Aorta (tissue), 5 donors: ENCODE results near the gene LYZL1. TPM values are rescaled to one million over a fixed set of nuclear protein-coding genes. Genes with fewer than 3 reads are reported as not detected.
"Not testable (repeated sequence)": the region's sequence is repeated elsewhere in the genome, so short reads cannot be mapped to it uniquely, and the experiment has no call there.

Source experiments
- ATAC-seq: fragments of 200-7000 bp; cut with Tn5 transposase; one replicate; pipeline ENCODE4 v1.9.1; 2022; ENCODE audit warnings: moderate library complexity; ENCODE audit not compliant: low FRiP score
- DNase-seq, 2 donors: peaks; one replicate each; pipeline ENCODE4 v3.0.0-alpha.2; 2020
- H3K27ac ChIP-seq, 2 donors: one replicate each; pipeline ENCODE4 v1.5.1; 2013; ENCODE audit warnings: low read length in 2 of 2, mild to moderate bottlenecking in 2 of 2, moderate library complexity in 2 of 2, control low read depth in 1 of 2, inconsistent platforms in 1 of 2, low read depth in 1 of 2
- H3K27me3 ChIP-seq, 2 donors: one replicate each; pipeline ENCODE4 v1.6.1; 2013; ENCODE audit warnings: control low read depth in 1 of 2, low read length in 1 of 2, mild to moderate bottlenecking in 1 of 2, moderate library complexity in 1 of 2; ENCODE audit not compliant: insufficient read depth in 2 of 2, control insufficient read depth in 1 of 2
- H3K36me3 ChIP-seq, 2 donors: one replicate each; pipeline ENCODE4 v1.6.1; 2013; ENCODE audit warnings: control low read depth in 1 of 2, low read length in 1 of 2, mild to moderate bottlenecking in 1 of 2; ENCODE audit not compliant: insufficient read depth in 2 of 2, control insufficient read depth in 1 of 2
- H3K4me1 ChIP-seq, 2 donors: one replicate each; pipeline ENCODE4 v1.6.1; 2013; ENCODE audit warnings: low read length in 2 of 2, control low read depth in 1 of 2, mild to moderate bottlenecking in 1 of 2, moderate library complexity in 1 of 2; ENCODE audit not compliant: insufficient read depth in 2 of 2, control insufficient read depth in 1 of 2
- H3K4me3 ChIP-seq, 2 donors: one replicate each; pipeline ENCODE4 v1.5.1; 2013; ENCODE audit warnings: low read length in 2 of 2, control low read depth in 1 of 2, mild to moderate bottlenecking in 1 of 2
- H3K9me3 ChIP-seq: one replicate; pipeline ENCODE4 v1.6.1; 2013; ENCODE audit warnings: mild to moderate bottlenecking, low read length; ENCODE audit not compliant: control insufficient read depth
- WGBS, 2 donors: extraction: QIAGEN DNeasy Blood & Tissue Kit; methylation state at CpG; one replicate each; pipeline ENCODE4 v1.1.7; 2013; 5-methylcytosine and 5-hydroxymethylcytosine counted together
- intact Hi-C, 2 donors: fragments of 100-400 bp; cut with DNase I; formaldehyde crosslinking; loops; one replicate each; pipeline versions ENCODE4 v1.14.2 to v1.15.0; 2022
- polyA plus RNA-seq, 2 donors: library from polyadenylated mRNA; stranded (reverse); fragments of 200-250 nt; gene quantifications; one replicate each; pipeline ENCODE4 v1.2.3, GENCODE V29; 2013
- total RNA-seq, 2 donors: library from RNA; stranded (reverse); fragmentation: NEBNext Ultra II Directional; extraction: Animal tissue kit (Norgen Biotek cat#: 25700); gene quantifications; one replicate each; pipeline ENCODE4 v1.2.1, GENCODE V29; 2021
- donor health status: healthy with polysubstance abuse.
- donor health status: Bipolar disorder and iron deficiency.
- donor health status: DM: no; HTN: no; CAD: no.
- donor health status: DM: no; HTN: no; CAD: no.
- donor health status: DM: yes; HTN: yes; CAD: no.

LYZL1 gene
- total and polyA plus RNA-seq, 4 donors, result not detected

DNA sequence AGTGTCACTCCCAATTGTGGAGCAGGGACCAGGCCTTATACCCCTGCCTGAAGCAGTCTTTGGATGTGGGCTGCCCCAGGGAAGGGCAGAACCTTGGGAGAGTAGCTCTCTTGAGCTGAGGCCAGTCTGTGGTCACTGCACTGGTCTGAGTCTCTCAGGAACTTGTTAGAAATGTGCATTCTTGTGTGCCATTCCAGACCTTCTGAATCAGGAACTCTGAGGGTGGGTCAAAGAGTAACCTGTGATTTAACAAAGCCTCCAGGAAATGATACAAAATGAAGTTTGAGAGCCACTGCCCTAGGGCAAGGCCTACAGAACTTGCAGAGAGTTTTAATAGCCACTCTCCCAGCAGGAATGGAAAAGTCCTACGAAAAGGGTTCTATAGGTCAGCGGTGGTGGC lies 68.1 kb downstream of the LYZL1 start:
- ATAC-seq (no peak), DNase-seq (no peak)
- no peaks in the 10 kb centered on the region for H3K27me3 ChIP-seq
- no peaks in the 10 kb centered on the region for H3K36me3 ChIP-seq
- 97 to 100% methylated on average over 2 of the region's 2 CpGs for WGBS, 2 donors
- no peak overlapping the region for H3K27ac ChIP-seq
- intact Hi-C loops, result no loop called here
- peaks cover 2 to 3% of the 10 kb centered on the region in 2 donors for H3K4me1 ChIP-seq
- H3K4me3 ChIP-seq, result no peak overlapping the region
- no peaks in the 10 kb centered on the region for H3K9me3 ChIP-seq

DNA sequence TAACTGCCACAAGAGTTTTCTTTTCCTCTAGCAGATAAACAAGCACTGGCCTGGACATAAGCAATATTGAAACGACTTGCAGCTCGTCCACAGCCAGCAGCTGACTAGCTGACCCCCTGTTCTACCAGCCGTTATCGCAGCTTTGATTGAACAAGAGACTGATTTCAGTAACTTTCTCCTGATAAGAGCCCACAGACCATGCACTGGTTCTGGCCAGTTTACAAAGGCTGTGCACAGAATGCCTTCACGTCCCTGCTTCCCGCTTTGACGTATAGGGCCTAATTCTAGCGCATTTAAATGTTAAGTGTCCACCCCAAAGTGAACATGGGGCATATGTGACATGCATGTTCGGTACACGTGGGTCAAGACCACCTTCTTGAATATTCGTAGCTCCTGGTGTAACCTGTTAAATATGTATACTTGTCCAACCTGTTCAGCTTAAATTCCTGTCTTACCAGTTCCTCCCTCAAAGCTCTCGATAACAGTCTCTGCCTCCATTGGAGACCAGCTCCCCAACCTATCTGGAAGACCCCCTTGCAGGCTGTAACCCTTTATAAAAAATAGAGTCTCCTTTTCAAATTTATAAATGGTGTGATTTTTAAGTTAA lies 69.2 kb downstream of the LYZL1 start:
- Histone ChIP-seq H3K9me3 (no peaks in the 10 kb centered on the region), H3K27me3 (no peaks in the 10 kb centered on the region), H3K36me3 (no peaks in the 10 kb centered on the region), H3K27ac (no peak overlapping the region), H3K4me3 (no peak overlapping the region), H3K4me1 (peaks cover 2 to 3% of the 10 kb centered on the region in 2 donors)
- DNase-seq, result no peak
- intact Hi-C loops, result no loop called here
- ATAC-seq, result no peak
- 92 to 93% methylated on average over 12 of the region's 12 CpGs for WGBS, 2 donors

DNA sequence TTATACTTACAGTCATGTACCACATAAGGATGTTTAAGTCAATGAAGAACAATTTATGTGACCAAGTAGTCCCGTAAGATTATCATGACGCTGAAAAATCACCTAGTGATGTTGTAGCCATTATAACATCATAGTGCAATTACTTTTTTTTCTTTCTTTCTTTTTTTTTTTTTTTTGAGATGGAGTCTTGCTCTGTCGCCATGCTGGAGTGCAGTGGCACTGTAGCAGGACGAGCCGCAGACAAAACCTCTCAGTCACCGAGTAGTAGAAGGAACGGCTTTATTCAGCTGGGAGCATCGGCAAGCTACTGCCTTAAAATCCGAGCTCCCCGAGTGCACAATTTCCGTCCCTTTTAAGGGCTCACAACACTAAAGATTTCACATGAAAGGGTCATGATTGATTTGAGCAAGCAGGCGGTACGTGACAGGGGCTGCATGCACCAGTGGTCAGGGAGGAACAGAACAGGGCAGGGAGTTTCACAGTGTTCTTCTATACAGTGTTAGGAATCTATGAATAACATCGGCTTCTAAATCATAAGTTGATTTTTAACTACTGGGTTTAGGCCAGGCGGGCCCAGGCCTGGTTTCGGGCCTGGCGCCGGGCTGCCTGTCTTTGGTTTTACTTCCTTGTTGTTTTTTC lies 71.5 kb downstream of the LYZL1 start:
- H3K27ac ChIP-seq, H3K27me3 ChIP-seq, intact Hi-C loops, H3K9me3 ChIP-seq, H3K36me3 ChIP-seq, H3K4me1 ChIP-seq, DNase-seq, H3K4me3 ChIP-seq, ATAC-seq: not testable (repeated sequence)
- WGBS, 2 donors, result 95 to 96% methylated on average over 18 of the region's 18 CpGs
